NCI-H2029 (cell line): Measurements from ENCODE around the gene EIF6.
A peak's percentile ranks its signal among the peaks of the same experiment; 100 is the strongest.
"Not testable (repeated sequence)": the region's sequence is repeated elsewhere in the genome, so short reads cannot be mapped to it uniquely, and the experiment has no call there.

Experiments
- DNase-seq: peaks from one replicate; lab custom pipeline; 2025; lab: John Stamatoyannopoulos, UW

Gene EIF6

DNA sequence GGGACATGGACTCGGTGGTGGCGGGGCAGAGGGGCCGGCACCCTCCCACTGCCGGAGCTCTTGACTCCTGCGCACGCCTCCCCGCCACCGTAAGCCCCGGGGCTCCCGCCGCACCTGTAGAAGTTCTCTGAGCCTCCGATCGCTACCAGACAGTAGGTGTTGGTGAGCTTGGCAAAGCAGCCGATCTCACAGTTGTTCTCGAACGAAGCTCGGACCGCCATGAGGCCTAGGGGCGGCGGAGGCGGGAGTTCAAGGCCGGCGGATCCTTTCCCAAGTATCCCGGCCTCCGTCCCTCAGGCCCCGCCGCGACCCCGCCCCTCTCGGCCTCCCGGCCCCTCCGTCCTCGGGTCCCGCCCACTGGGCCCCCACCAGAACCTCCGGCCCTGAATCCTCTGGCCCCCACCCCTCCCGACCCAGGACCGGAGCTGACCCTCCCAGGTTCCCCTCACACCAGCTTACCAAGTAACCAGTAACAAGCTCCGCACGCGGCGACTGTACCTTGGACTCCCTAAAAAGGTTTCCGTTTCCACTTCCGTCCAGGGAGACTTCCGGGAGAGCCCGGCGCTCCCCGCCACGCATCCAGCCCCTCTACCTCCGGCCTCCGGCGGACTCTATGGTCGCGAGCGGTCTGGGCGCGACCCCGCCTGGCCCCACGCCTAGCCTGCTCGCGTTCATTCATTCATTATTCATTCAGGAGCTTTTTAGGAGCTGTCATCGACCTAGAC, at the start of gene EIF6:
TSS of gene EIF6 (minus strand) at position 506 of the 725 bp plus-strand sequence. CDS start at position 221, 285 bp downstream.
- peak; percentile 86 for DNase-seq

DNA sequence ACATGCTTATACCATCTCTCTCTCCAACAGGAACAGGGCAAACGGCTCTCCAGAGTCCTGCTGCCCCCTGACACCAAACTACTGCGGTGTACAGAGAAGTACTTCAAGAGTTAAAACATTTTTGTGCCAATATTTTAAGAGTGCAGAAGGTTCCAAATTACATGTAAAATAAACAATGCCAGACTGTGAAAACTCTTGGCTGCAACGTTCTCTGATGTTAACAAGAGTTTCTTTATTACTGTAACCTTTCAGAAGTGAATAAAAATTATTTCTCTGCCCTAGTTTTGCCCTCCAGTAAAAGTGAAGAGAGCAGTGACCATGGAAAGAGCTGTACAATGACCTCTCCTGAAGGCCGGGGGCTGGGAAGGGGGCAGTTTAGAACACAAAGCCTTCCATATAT, 49.0 kb upstream of the EIF6 start:
- DNase-seq, result no peak

DNA sequence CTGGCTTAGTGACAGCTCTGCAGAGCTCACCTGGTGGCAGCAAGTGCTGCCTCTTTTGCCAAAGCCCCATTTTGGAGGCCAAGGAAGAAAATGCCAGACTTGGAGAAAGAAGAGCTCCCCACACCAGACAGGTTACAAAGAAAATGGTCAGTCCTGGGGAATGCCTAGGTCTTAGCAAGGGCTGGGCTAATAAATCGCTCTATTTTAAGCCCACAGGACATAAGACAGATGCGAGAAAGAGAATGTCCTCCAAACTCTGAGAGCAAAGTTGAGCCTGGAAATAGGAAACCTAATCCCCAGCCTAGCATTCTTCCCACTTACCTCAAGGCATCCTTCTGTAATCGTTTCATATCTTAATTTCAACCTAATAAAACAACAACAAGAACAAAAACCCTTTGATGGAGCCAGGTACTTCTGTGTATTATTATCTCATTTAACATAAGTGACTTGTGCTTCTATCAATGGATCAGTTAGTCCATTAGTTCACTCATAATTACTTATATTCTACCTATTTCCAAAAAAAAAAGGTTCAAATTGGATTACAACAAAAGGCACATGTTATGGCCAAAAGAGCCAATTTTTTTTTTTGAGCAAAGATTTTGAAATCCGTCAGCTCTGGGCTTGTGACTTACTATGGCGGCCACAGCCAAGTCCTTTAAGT, 48.1 kb upstream of the EIF6 start:
- DNase-seq, result no peak

DNA sequence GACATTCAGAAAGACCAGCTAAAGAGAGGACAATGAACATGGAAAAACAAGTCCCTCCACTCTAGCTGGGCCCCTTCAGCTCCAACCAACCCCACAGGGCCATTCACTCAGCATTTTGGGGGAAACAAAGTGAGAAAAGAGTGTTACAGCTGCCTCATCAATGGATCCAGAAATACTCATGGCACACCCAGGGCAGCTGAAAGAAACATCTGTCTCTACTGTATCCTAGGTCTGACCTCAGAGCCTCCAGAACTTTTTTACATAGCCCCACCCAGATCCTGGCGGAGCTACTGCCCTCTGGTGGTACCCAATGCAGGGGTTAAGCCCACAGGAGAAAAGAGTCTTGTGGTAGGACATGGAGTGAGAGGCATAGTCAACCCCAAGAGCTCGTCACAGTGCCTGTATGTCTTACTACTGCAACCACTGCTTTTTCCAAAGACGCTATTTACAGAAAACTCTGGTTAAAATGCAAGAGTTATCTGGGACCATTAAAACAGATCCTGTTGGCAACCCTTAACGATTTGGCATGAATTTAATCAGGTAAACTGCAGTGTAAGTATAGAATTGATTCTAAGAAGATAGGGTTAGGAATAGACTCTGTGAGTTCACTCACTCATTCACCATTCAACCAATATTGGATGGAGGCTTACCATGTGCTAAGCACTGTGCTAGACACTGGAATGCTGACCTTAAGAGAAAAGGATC, 45.0 kb upstream of the EIF6 start:
- DNase-seq, result no peak

DNA sequence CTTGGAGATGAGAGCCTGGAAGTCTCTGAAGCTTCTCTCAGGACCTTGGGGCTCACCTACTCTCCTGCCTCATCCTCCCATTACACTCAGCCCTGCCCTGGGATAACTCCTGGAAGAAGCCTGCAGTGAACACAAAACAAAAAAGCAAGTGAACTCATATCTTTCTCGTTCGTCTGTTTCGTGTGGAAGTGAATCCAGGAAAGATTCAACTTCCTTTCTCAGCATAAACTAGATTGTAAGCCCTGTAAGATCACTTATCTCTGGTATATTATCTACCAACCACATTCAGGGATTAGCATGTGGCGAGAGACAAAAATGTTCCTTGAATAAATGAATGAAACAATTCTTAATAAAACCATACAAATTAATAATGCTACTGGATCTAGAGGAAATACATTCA, 44.1 kb upstream of the EIF6 start:
- DNase-seq, result no peak

DNA sequence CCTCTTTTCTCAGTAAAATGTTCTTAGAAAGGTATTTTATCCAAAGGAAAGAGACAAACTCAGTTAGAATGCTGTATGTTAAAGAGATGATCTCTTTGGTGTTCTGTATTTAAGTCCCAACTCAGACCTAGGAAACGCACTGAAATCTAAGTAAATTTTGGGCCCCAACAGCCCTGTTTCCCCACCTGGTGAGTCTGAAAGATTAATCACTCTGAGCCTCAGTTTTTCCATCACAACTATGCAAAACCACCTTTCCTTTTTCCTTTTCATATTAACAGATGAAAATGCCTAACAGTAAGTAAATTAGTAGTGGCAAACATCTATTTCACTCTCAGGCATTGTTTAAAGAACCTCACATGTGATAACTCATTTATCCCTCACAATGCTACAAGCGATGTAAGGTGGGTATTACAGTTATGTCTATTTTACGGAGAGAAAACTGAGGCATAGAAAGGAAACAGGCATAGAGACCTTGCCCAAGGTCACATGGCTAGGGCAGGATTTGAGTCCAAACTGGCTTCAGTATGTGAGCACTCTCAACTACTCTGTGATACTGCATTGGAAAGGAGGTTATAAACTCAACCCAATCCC, 43.6 kb upstream of the EIF6 start:
- DNase-seq, result no peak

DNA sequence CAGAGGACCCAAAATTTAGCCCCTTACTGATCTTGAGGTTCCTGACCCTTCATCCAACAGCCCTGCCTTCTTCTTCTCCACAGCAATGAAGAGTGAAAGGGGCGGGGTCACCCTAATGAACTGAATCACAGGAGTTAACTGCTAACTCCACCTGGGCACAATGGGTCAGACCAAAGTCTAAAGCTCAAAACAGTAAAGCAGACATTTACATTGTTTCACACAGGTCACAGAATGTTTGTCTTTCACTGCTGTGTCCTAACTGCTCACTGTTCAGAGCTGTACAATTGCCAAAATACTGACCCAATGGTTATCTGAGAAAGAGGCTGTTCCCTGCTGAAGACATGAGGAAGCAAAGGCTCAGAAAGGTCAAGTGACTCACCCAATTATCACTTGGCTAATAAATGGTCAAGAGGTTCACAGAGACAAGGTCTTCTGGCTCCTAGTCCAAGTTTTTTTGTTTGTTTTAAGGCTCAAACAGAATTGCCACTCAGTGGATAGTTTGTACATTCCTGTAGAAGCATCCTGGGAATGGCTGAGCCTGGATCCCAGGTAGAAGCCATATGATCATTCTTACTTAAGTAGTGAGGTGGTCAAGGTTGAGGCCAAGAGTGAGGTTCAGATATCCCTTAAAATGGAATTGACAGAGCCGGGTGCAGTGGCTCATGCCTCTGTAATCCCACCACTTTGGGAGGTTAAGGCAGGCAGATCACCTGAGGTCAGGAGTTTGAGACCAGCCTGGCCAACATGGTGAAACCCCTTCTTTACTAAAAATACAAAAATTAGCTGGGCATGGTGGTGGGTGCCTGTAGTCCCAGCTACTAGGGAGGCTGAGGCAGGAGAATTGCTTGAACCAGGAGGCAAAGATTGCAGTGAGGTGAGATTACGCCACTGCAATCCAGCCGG, 42.8 kb upstream of the EIF6 start:
- no peak for DNase-seq

DNA sequence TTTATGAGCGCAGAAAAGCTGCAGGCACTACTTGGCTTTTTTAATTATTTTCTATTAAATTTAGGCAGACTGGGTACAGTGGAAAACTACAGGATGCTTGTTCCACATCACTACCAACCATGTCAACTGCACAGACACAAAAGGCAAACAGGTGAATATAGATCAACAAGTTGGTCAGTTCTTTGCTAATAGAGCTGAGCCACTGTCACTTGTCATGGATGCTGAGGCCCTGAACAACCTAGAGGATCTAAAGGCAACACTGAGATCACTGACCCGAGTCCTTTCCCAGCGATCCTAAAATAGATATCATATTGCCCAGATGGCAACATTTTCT, 42.1 kb upstream of the EIF6 start:
- no peak for DNase-seq

DNA sequence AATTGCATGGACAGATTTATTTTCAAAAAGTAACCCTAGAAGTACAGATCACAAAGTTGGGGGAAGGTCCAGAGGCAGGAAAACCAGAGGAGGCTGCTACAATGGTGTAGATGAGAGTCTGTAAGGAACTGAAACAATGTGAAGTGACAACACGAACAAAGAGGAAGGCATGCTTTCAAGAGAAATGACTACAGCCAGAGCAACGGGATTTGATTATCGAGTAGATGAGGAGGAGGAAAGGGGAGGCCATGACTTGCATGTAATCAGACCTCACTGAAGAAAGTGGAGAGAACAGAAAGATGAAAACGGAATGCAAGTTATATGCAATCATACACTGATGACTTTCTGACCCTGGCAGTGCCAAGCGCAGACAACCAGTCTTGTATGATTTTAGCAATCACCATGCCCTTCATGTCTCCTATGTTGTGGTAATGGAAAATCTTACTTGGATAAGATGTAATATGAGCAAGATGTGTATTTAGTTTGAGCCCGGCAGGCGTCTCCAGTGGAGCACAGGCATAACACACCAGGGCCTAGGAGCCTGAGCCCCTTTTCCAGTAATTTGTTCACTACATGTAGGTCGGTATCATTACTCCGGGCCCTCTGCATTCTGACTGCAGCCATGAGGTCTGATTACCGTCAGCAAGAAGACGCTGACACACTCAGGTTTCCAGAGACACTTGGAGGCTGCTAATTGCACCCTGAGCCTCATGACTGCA, 41.6 kb upstream of the EIF6 start:
- DNase-seq, result no peak

DNA sequence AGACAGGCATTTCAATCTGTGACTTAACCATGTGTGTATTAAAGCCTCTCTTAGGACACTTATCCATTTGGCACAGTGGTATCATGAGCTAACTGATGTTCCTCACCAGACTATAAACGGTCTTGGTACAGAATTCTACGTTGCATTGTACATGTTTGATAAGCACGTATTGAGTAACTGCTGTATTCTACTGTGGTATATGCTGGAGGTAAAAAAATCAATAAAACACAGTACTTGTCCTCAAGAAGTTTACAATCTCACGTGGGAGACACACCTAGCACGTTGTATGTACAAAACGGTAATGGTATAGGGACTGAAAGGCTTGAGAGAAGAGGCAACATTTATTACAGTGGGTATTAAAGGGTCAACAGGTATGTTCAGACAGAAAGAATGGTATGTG, 40.8 kb upstream of the EIF6 start:
- DNase-seq, result no peak

DNA sequence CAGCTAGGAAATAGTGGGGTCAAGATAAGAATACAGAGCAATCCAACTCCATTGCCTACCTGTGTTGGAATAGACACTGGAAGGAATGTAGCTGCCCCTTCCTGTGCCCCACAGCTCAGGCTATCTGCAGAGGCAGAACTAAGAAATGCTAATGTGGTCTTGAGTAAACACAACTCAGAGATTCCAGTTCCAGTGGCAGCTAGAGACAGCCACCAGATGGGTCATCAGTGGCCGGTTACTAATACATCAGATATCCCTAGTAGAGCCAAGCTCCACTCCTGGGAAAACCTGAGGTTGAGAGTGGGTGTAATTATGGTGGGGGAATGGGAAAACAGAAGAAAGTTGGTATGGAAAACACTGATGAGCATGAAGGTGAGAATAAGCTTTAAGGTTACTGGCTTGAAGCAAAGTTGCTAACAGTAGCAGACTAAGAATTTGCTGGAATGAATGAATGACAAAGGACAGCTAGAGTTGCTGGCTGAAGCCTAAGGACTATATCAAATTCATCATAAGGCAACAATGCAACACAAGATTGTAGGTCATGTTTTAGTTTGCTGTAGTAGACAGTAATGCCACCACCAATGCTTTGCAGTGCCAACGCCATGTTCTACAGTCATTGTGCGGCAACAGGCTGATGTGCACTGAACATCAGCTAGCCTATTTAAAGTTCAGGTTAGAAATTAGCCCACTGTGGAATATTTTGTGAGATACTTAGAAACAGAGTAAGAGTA, 36.0 kb upstream of the EIF6 start:
- DNase-seq, result no peak

DNA sequence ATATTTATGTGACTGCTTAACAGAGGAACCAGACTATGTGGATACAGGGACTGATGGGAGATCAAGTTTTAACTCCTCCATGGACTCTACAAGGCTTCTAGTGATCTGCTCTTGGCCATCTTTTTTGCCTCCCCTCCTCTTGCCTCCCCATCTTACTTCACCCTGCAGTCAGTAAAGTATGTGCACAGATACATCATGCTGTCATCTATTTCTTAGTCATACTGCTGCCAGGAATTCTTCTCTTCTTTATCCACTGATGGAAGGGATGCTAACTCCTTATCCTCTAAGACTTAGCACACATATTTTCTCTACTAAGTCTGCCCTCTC, 35.3 kb upstream of the EIF6 start:
- DNase-seq, result no peak

DNA sequence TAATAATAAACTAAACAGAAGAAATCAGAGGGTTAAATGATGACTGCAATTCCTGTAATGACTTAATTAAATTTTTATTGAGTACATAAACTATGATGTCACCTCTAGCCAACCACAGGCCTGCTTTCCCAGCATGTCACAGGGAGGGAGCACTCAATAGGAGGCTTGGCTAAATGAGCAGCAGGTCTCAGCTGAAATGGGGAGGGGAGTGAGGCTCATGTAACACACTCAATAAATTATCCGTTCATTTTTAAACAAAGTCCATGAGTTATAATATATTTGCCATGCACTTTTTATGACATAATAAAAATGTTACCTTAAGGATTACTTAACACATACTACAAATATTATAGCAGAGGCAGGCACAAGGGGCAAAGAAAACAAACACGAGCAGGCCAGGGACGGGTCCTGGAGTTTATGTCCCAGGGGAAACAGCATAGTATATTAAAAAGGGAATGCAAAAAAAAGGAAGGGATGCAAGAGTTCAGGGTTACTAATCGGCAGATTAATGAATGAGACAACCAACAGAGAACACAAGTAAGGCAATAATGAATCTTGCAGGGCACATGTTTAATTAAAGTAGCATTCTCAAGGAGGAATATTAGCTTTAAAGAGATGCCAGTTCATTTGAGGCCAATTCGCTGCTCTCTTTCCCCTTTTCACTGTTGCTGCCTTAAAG, 34.8 kb upstream of the EIF6 start:
- DNase-seq, result peak; percentile 81

DNA sequence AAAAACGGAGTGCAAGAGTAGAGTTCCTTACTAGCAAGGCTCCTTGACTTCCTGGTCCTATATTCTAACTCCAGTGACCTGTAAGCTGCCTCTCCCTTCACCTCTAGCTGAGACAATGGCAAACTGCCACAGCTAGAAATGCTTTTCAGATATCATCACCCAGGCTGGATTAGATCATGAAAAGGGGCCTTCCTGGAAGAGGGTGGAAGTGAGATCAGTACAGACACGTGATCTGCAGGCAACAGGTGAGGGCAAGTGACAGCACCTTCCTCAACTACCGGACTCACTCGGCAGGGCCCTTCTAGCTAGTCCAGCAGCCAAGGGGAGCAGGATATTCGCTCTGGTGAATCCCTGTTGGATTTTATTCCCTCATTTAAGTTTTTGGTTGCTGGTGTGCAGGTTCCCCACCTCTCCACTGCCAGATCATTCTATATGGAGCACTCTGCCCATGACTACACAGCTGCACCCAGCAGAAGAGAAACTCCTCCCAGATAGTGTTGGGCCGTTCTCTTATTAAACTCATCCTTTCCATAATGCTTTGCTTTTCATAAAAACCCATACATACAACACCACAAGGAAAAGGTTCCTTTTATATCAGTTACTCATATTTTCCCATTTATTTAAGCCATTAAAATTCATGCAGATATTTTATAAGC, 34.1 kb upstream of the EIF6 start:
- DNase-seq, result peak; percentile 98

DNA sequence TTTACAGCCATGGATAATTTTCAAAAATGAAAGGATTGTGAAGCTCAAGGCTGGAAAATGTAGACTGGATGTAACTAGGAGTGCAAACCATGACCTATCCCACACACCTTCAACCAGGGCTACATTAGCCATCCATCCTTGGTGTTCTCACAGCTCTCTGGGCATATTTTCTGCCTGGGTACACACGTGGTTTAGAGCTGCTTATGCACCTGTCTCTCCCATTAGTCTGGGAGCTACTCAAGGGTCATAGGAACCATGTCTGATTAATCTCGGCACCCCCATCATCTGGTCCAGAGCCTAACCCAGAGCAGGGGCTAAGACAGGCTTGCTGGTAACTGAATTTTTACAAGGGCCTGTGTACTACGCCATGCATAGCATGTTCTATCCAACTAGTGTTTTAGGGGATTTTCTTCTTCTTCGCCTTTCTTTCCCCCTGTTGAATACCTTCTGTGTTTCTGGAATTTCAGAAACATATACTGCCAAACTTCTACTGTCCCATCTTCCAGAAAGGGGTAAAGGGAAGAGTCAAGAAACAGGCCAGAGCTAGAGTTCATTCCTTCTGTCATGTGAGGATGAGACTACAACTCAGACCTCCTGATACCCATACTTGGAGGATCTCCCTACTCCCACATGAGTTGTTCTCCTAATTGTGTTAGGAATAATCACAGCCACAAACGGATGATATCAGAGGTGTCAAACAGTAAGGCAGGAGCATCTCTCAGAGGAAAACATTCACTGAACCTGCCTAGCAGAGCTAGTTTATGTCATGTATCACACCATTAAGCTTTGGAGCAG, 33.0 kb upstream of the EIF6 start:
- DNase-seq, result no peak

DNA sequence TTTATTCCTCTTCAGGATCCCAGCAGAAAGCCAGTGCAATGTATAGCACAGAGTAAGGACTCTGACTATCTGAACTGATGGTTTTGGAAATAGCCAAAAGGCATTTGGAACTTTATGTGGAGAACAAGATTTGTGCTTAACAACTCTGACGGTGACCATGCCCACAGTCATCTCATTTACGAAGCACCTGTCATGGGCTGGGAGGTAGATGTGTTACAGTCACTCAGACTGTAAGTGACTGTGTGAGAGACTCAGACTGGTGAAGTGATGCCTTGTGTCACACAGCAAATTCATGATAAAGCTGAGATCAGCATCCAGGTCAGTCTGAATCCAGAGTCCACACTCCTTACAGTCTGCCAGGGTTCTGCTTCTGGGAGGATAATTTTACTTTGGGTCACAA, 31.5 kb upstream of the EIF6 start:
- DNase-seq, result no peak

DNA sequence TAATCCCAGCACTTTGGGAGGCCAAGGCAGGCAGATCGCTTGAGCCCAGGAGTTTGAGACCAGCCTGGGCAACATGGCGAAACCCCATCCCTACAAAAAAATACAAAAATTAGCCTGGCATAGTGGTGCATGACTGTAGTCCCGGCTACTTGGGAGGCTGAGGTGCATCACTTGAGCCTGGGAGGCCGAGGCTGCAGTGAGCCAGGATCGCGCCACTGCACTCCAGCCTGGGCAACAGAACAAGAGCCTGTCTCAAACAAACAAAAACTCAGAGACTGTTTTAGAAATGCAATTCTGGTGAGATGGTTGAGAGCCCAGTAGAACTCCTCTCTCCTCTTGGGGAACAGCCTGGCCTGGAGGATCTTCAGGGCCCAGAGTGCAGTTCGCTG, 31.1 kb upstream of the EIF6 start:
- not testable (repeated sequence) for DNase-seq

DNA sequence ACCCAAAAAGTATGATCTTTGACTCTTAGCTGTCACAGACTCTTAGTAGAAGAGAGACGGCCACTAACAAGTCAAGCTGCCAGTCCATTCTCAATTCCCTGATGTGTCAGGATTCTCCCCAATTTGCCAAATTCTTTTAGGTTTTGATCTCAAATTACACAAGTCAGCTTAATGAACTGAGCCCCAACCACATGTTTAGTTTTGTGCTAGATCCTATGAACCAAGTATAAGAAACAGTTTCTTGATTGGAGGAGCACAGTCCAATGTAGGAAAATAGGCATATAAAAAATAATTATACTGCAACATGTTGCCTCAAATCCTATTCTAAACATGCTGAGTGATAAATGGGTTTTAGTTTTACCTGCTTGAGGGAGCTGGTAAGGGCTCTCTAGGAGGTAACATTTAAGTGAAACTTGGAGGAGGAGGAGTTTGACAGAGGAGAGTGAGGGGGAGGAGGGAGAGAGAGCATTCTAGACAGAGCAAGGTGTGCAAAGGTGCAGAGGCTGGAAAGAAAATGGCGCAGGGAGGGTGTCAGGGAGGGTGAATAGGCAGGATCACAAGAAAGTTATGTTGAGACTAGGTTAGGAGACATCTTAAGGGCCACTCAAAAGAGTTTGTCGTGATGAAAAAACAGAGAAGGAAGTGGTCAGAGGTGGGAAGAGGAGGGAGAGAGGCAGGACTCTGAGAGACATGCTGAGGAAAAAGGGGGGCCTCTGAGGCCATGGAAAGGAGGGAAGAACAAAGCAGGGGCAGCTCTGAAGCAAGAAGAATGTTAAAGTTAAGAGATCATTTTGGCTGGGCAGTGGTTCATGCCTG, 30.5 kb upstream of the EIF6 start:
- DNase-seq, result no peak
